Cardiac muscle cell (in vitro differentiated cells and primary cell): ENCODE measurements around the gene GAMT. TPM values are rescaled to one million over a fixed set of nuclear protein-coding genes. Genes with fewer than 3 reads are reported as not detected.

Source experiments
- DNase-seq, 2 donors: peaks; one replicate each; pipeline versions ENCODE4 v3.0.0 to v3.0.0-alpha.2; 2010 to 2017; ENCODE audit warnings: low read depth in 1 of 2, low spot score in 1 of 2
- H3K27ac ChIP-seq: fragments of 200-600 bp; sonication (generic); 2 replicates; pipeline ENCODE4 v1.5.1; 2016
- H3K27me3 ChIP-seq: fragments of 200-600 bp; sonication (generic); 2 replicates; pipeline ENCODE4 v1.6.0; 2016; ENCODE audit warnings: control low read depth
- H3K36me3 ChIP-seq: fragments of 200-600 bp; sonication (generic); 2 replicates; pipeline ENCODE4 v1.5.1; 2016; ENCODE audit warnings: control low read depth
- H3K4me1 ChIP-seq: fragments of 200-600 bp; sonication (generic); 2 replicates; pipeline ENCODE4 v1.8.1; 2017; ENCODE audit warnings: low read depth, mild to moderate bottlenecking, mixed run types
- H3K4me3 ChIP-seq: fragments of 200-600 bp; sonication (generic); 2 replicates; pipeline ENCODE4 v1.5.1; 2016; ENCODE audit warnings: mild to moderate bottlenecking
- H3K9me3 ChIP-seq: fragments of 200-600 bp; sonication (generic); 2 replicates; pipeline ENCODE4 v1.5.1; 2017; ENCODE audit warnings: low read depth, mild to moderate bottlenecking, control low read depth
- CTCF ChIP-seq: IDR thresholded peaks from 2 replicates; pipeline ENCODE4 v1.5.1; 2012; ENCODE audit warnings: low read depth, mild to moderate bottlenecking, low read length
- polyA plus RNA-seq: library from polyadenylated mRNA; unstranded; fragments of >200 nt; fragmentation: Nextera tagmentation; extraction: Ambion mirVana; gene quantifications from 2 replicates; pipeline ENCODE4 v1.2.1, GENCODE V29; 2016
- total RNA-seq: library from RNA; depleted of rRNA; stranded (reverse); fragments of >200 nt; gene quantifications from 2 replicates; pipeline ENCODE4 v1.2.3, GENCODE V29; 2016

GAMT gene
- 197 and 231 TPM in 2 replicates for total RNA-seq
- polyA plus RNA-seq: 180 and 231 TPM in 2 replicates

GRCh38 chr19:1401138-1401888, at the start of gene GAMT:
Gene GAMT (minus strand): TSS chr19:1401542. CDS start chr19:1401476, 66 bp downstream.
- TF ChIP-seq CTCF: peak; percentile 23
- peak; percentile 42 to 75 for DNase-seq
- H3K27ac ChIP-seq: peak within 1 kb of the TSS; percentile 67
- H3K36me3 ChIP-seq: peaks cover 2% of the 10 kb centered on the region
- H3K27me3 ChIP-seq: no peaks in the 10 kb centered on the region
- H3K4me3 ChIP-seq: peak within 1 kb of the TSS; percentile 86
- no peaks in the 10 kb centered on the region for H3K9me3 ChIP-seq
- H3K4me1 ChIP-seq: peaks cover 5% of the 10 kb centered on the region

GRCh38 chr19:1449467-1450442, 48.4 kb upstream of the GAMT start, which contains the start of gene APC2:
Gene APC2 (plus strand): TSS chr19:1450121. CDS start chr19:1453002, 2,881 bp downstream.
- no peak within 1 kb of the TSS for H3K27ac ChIP-seq
- no peaks in the 10 kb centered on the region for H3K36me3 ChIP-seq
- peaks cover 5% of the 10 kb centered on the region for H3K4me1 ChIP-seq
- no peak for TF ChIP-seq CTCF
- peaks cover 95% of the 10 kb centered on the region for H3K27me3 ChIP-seq
- H3K9me3 ChIP-seq: no peaks in the 10 kb centered on the region
- H3K4me3 ChIP-seq: no peak within 1 kb of the TSS
- peak in 1 of 2 donors; percentile 57 for DNase-seq

GRCh38 chr19:1447944-1448343, 46.6 kb upstream of the GAMT start:
- Histone ChIP-seq H3K4me3 (no peak overlapping the region), H3K27ac (no peak overlapping the region), H3K27me3 (peaks cover 77% of the 10 kb centered on the region), H3K36me3 (no peaks in the 10 kb centered on the region), H3K9me3 (no peaks in the 10 kb centered on the region), H3K4me1 (peaks cover 5% of the 10 kb centered on the region)
- no peak for DNase-seq
- no peak for TF ChIP-seq CTCF

GRCh38 chr19:1447504-1447903, 46.2 kb upstream of the GAMT start:
- DNase-seq: no peak
- Histone ChIP-seq H3K9me3 (no peaks in the 10 kb centered on the region), H3K27ac (no peak overlapping the region), H3K4me1 (peaks cover 5% of the 10 kb centered on the region), H3K4me3 (no peak overlapping the region), H3K27me3 (peaks cover 73% of the 10 kb centered on the region), H3K36me3 (no peaks in the 10 kb centered on the region)
- no peak for TF ChIP-seq CTCF

GRCh38 chr19:1446713-1447481, 45.6 kb upstream of the GAMT start:
- DNase-seq: peak in 1 of 2 donors; percentile 71

More at GRCh38 chr19:1446713-1447481, 45.6 kb upstream of the GAMT start:
- no peaks in the 10 kb centered on the region for H3K9me3 ChIP-seq
- H3K27ac ChIP-seq: no peak overlapping the region
- H3K4me3 ChIP-seq: peak overlapping the region; percentile 53
- no peaks in the 10 kb centered on the region for H3K36me3 ChIP-seq
- no peak for TF ChIP-seq CTCF
- H3K27me3 ChIP-seq: peaks cover 67% of the 10 kb centered on the region
- H3K4me1 ChIP-seq: peaks cover 5% of the 10 kb centered on the region
